ENCODE measurements around the gene TADA3. TPM values are rescaled to one million over a fixed set of nuclear protein-coding genes. Genes with fewer than 3 reads are reported as not detected.

TADA3 gene
- total and polyA plus RNA-seq, 10 donors = 33.6 to 73.7 (median 49.4) TPM

- intact Hi-C loops (cut with DNase I; ENCODE audit: low total_unique reads) = no loop called here
- H3K9me3 ChIP-seq = no peaks in the 10 kb centered on the region
- TF ChIP-seq POLR2AphosphoS5 (IDR thresholded peaks at IDR 0.05) = peak; percentile 76 to 90 (median 85)
- no peak for TF ChIP-seq CTCF (IDR thresholded peaks at IDR 0.05 in 8 of 11, conservative IDR thresholded peaks at IDR 0.05 in 3 of 11)
- TF ChIP-seq POLR2A (IDR thresholded peaks at IDR 0.05) = peak in 2 of 3 donors; percentile 3 to 47
- DNase-seq = peak; percentile 94
- peak within 1 kb of the TSS; percentile 91 to 97 (median 94) for H3K27ac ChIP-seq
- 0 to 3% (median 1%) methylated on average over 31 to 76 of the region's 76 CpGs for WGBS, 5 donors
- H3K4me1 ChIP-seq = peaks cover 4 to 58% (median 31%) of the 10 kb centered on the region in 6 donors
- peak within 1 kb of the TSS; percentile 53 to 86 (median 70) for H3K4me3 ChIP-seq
- H3K27me3 ChIP-seq (replicated peaks in 1 of 7) = no peaks in the 10 kb centered on the region
- H3K36me3 ChIP-seq = peaks cover 0 to 76% (median 27%) of the 10 kb centered on the region in 6 donors
Observed at GRCh38 chr3:9809615-9810432, 17.6 kb upstream of the TADA3 start, which contains the start of gene TTLL3. TTLL3 (plus strand) TSS chr3:9810262; CDS start chr3:9810662, 400 bp downstream.

- Histone ChIP-seq H3K27ac (peak overlapping the region; percentile 91 to 97 (median 94)), H3K4me3 (peak overlapping the region in 7 of 8 donors; percentile 54 to 86 (median 71)), H3K9me3 (no peaks in the 10 kb centered on the region), H3K4me1 (peaks cover 4 to 58% (median 31%) of the 10 kb centered on the region in 6 donors), H3K36me3 (peaks cover 0 to 76% (median 33%) of the 10 kb centered on the region in 6 donors), H3K27me3 (replicated peaks in 1 of 7) (no peaks in the 10 kb centered on the region)
- DNase-seq = no peak
- TF ChIP-seq POLR2A (IDR thresholded peaks at IDR 0.05) (no peak), CTCF (IDR thresholded peaks at IDR 0.05 in 8 of 11, conservative IDR thresholded peaks at IDR 0.05 in 3 of 11) (no peak), POLR2AphosphoS5 (IDR thresholded peaks at IDR 0.05) (no peak)
- intact Hi-C loops (cut with DNase I; ENCODE audit: low total_unique reads) = no loop called here
- 72 to 78% (median 76%) methylated on average over 4 of the region's 4 CpGs for WGBS, 5 donors
Observed at GRCh38 chr3:9809239-9809614, 17.0 kb upstream of the TADA3 start.

GRCh38 chr3:9808345-9809037, 16.2 kb upstream of the TADA3 start:
- H3K4me1 ChIP-seq = peaks cover 4 to 58% (median 31%) of the 10 kb centered on the region in 6 donors
- TF ChIP-seq CTCF (IDR thresholded peaks at IDR 0.05 in 8 of 11, conservative IDR thresholded peaks at IDR 0.05 in 3 of 11) (peak in 5 of 11 experiments; percentile 7 to 31 (median 17)), POLR2A (IDR thresholded peaks at IDR 0.05) (no peak), POLR2AphosphoS5 (IDR thresholded peaks at IDR 0.05) (no peak)
- WGBS, 5 donors = 52 to 66% (median 61%) methylated on average over 7 of the region's 7 CpGs
- intact Hi-C loops (cut with DNase I; ENCODE audit: low total_unique reads) = no loop called here
- peaks cover 0 to 76% (median 40%) of the 10 kb centered on the region in 6 donors for H3K36me3 ChIP-seq
- peak overlapping the region in 1 of 8 donors; percentile 86 for H3K4me3 ChIP-seq
- H3K27ac ChIP-seq = peak overlapping the region; percentile 91 to 97 (median 94)
- no peaks in the 10 kb centered on the region for H3K9me3 ChIP-seq
- peak; percentile 24 for DNase-seq
- no peaks in the 10 kb centered on the region for H3K27me3 ChIP-seq (replicated peaks in 1 of 7)
